Measurements from ENCODE around the gene CYSRT1.
A peak's percentile ranks its signal among the peaks of the same experiment; 100 is the strongest.
"Not testable (repeated sequence)": the region's sequence is repeated elsewhere in the genome, so short reads cannot be mapped to it uniquely, and the experiment has no call there.

Gene CYSRT1

DNA sequence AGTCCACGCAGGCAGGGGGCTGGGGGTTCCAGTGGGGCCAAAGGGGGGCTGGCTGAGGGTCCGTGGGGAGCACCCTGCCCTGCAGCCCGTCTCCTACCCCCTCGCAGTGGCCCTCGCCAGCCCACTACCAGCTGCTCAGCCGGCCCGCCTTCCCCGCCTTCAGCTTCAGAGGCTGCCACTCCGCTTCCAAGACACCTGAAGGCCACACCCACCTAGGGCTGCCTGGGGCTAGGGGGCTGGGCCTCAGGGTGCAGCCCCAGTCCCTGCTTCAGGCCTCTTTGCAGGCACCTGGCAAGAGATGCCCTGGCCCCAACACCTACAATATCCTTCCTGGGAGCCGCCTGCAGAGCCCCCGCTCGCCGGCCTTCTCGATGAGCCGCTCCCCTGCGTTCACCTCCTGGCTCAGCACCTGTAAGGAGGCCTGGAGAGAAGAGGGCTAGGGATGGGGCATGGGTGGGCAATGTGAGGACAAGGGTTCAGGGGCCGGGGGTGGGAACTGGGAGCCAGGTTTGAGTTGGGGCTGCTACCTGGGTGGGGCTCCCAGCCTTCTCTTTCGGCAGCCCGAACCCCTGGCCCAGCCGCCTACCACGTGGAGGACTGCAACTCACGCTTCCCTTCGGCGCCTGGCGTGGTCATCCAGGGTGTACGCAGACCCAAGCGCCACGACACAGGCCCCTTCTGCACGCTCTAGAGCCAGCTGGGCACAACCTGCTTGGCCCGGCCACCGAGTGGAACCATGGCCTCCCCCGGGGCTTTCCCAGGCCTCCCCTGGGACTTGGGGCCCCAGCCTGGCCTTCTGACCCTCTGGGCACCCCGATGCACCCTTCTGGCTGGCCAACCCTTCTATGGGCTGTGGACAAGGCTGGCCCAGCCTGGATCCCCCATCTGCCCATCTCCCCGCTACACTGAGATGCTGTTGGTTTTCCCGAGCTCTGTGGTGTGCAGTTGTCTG is 27.9 kb downstream of the CYSRT1 start:
- DNase-seq (ENCODE audit: low spot score), result no peak

DNA sequence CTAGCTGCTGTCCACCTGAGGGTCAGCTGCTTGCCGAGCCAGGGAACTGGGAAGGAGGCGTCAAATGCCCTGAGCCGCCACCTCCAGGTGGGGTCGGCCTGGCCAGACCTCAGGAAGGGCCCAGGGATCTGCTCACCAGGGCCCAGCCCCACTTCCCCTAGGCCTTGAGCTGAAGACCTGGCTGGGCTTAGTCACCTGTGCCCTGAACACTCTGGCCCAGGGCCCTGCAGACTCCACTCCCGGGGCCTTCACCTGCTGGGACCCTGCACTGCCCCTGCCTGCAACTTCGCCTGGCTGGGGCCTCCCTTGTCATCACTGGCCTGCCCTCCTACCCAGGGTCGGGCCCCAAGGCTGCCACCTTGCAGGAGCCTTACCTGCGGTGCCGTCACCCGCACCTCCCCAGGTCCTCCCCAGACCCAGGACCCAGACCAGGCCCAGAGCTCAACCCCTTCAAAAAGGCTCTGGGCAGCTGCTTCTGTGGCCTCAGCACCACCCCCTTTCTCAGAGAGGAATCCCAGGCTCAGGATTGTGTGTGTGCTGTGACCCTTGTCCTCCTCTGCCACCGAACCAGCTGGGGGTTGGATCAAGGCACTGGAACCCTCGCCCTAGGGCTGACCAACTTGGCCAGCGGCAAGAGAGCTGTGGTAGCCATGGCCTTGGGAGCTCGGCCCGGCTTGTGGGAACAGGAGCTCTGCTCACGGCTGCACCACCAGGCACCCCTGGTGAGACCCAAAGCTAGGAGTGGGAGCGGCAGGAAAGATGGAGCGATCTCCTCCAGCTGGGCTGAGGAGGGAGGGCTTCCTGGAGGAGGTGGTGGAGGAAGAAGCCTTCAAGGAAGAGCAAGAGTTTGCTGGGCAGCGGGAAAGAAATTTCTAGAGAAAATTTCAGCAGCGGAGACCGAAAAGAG is 29.0 kb downstream of the CYSRT1 start:
- no peak for DNase-seq (ENCODE audit: low spot score)

DNA sequence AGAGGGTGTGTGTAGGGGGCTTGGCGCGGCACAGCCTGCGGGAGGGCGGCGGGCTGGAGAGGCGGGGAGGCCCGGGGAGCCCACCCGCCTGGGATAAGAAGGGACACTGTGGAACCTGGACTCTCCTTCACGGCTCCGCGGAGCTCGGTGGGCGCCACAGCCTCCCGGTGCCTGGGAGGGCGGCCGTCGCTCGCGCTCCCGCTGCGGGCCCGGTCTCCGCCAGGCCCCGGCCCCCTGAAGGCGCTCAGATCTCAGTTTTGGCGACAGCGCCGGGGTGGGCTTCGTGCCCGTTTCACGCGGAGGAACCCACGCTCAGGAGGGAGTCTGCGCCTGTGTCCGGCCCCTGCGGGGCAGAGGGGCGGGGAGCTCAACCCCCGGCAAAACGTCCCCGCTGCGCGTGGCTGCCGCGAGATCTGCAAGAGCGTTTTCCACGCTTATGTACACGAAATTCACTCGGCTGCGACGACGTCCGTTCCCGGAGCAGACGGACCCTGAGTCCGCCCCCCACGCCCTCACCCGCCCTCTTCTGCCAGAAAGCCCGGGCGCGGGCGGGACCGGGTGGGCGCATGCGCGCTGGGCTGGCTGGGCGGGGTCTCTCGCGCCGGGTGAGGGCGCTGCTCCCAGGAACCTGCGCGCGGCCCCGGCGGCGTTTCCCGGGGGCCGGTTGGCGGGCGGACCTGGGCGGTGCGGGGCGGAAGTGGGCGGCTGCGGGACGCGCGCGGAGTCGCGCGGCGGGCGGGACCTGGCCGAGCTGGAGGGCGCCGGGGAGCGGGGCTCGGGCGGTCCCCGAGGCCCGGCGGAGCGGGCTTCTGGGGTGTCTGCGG is 29.9 kb downstream of the CYSRT1 start, which contains the start of gene NELFB:
Gene NELFB (plus strand): TSS at position 704 of the 824 bp plus-strand sequence.
- DNase-seq (ENCODE audit: low spot score), result peak; percentile 89

- DNase-seq (ENCODE audit: low spot score), result no peak
These were observed 30.6 kb downstream of the CYSRT1 start for GRCh38 chr9:137255448-137256114.

DNA sequence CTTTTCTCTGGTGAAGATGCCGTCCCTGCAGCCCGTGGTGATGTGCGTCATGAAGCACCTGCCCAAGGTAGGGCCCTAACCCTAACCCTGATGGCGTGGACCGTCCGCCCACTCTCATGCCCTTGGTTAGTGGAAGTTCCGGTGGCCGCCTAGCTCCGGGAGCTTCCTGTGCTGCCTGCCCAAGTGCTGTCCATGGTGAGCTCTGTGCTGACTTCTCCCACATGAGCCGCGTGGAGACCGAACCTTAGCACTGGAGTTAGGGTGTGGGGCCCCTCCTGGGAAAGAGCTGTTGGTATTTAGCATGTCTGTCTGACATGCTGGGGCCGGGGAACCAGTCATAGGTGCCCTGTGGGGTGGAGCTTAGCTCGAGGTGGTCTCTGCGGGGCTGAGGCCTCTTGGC is 31.4 kb downstream of the CYSRT1 start:
- DNase-seq (ENCODE audit: low spot score), result no peak

DNA sequence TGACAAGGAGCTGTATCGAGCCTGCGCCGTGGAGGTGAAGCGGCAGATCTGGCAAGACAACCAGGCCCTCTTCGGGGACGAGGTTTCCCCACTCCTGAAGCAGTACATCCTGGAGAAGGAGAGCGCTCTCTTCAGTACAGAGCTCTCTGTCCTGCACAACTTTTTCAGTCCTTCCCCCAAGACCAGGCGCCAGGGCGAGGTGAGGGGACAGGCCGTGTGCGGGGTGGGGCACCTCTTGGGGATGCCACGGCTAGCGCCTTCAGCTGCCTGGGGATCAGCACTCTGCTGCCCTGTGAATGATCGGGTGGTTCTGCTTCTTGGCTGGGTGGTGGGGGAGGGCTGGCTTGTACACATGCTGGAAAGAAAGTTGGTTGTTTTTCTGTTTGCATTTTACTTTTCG is 31.9 kb downstream of the CYSRT1 start:
- no peak for DNase-seq (ENCODE audit: low spot score)

GRCh38 chr9:137262173-137262908 is 37.4 kb downstream of the CYSRT1 start:
- not testable (repeated sequence) for DNase-seq (ENCODE audit: low spot score)

GRCh38 chr9:137262909-137263285 is 37.9 kb downstream of the CYSRT1 start:
- DNase-seq (ENCODE audit: low spot score), result no peak

GRCh38 chr9:137263506-137263905 is 38.5 kb downstream of the CYSRT1 start:
- DNase-seq (ENCODE audit: low spot score), result no peak

DNA sequence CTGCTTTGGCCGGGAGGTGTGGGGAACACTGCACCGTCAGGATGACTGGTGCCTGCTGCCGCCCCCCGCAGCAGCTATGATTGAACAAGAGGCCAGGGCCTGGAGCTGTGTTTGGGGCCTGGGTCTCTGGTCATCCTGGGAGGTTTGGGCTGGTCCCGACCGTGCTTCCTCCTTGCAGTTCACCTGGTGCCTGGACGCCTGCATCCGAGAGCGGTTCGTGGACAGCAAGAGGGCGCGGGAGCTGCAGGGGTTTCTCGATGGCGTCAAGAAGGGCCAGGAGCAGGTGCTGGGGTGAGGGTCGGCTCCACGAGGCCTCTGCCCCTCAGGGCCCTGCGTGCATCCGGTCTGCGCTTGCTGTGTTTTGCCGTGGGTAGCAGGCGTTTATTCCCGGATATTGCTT is 39.1 kb downstream of the CYSRT1 start:
- no peak for DNase-seq (ENCODE audit: low spot score)

GRCh38 chr9:137265496-137266161 is 40.7 kb downstream of the CYSRT1 start:
- DNase-seq (ENCODE audit: low spot score), result no peak

- DNase-seq (ENCODE audit: low spot score), result no peak
These were observed 41.2 kb downstream of the CYSRT1 start for GRCh38 chr9:137266162-137266527.

DNA sequence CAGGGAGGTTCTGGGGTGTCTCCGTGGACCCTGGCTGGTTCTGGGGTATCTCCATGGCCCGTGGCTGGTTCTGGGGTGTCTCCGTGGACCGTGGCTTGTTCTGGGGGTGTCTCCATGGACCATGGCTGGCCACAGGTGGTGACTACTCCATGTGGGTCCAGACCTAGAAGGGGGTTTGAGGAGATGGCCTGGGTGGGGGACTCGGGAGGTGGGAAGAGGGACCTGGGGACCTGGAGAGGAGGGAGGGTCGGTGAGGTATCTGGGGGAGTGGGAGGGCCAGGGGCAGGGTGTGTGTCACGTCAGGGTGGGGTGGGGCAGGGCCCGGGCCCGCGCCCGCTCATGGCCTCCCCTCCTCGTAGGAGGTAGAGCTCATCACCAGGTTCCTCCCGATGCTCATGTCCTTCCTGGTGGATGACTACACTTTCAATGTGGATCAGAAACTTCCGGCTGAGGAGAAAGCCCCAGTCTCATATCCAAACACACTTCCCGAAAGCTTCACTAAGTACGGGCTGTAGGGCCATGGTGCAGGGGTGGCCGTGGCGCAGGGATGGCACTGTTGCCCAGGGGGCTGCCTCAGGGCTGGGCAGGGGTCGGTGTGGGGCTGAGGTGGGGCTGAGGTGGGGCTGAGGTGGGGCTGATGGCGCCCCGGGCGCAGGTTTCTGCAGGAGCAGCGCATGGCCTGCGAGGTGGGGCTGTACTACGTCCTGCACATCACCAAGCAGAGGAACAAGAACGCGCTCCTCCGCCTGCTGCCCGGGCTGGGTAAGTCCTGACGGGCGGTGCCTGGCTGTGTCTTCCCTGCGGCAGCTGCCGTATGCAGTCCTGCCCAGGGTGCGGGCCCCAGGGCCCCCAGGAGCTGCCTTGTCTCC is 41.8 kb downstream of the CYSRT1 start:
- DNase-seq (ENCODE audit: low spot score), result no peak

DNA sequence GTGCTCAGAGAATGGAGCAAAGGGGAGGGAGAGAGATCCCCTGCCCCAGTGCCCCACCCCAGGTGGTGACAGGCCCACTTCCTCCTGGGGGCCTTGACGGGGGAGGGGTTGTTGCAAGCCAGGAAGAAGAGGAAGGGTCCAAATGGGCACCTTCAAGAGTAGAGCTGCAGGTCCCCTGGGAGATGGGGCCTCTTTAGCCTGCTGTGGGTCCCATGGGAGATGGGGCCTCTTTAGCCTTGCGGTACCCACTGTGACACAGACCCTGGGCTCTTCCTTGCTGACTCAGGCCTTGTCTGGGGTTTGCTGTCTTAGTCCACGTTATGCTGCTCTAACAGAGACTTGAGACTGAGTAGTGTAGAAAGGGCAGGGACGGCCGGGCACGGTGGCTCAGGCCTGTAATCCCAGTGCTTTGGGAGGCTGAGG is 43.0 kb downstream of the CYSRT1 start:
- no peak for DNase-seq (ENCODE audit: low spot score)

DNA sequence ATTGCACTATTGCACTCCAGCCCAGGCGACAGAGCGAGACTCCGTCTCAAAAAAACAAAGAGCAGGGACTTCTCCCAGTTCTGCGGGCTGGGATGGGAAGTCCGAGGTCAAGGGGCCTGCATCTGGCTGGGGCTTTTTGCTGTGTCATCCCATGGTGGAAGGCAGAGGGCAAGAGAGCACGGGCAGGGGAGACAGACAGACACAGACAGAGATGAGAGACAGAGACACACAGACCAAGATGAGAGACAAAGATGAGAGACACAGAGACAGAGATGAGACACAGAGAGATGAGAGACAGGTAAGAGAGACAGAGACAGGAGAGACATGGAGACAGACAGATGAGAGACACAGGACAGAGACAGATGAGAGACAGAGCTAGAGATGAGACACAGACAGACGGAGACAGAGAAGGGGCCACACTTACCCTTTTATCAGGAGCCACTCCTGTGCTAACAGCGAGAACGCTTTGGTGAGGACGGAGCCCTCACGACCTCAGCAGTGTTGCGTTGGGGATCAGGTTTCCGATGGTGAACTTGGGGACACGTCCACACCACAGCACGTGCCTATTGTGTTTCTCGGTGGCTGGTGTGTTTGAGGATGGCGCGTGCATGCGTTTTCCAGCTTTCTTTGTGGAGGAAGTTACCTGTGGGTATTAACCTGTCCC is 43.7 kb downstream of the CYSRT1 start:
- no peak for DNase-seq (ENCODE audit: low spot score)

GRCh38 chr9:137269231-137269772 is 44.3 kb downstream of the CYSRT1 start:
- DNase-seq (ENCODE audit: low spot score), result no peak

GRCh38 chr9:137270929-137271695 is 46.1 kb downstream of the CYSRT1 start:
- no peak for DNase-seq (ENCODE audit: low spot score)

All from Ammon's horn (tissue), 1 donor.